Measurements from ENCODE around the gene AUTS2. TPM values are rescaled to one million over a fixed set of nuclear protein-coding genes. Genes with fewer than 3 reads are reported as not detected.

Gene AUTS2
- total and polyA plus RNA-seq, 10 of the 15 experiments (the other 5 are each of a cell fraction or from before 2014, with no cell fraction given): 6.4 to 55.6 (median 21.6) TPM

DNA sequence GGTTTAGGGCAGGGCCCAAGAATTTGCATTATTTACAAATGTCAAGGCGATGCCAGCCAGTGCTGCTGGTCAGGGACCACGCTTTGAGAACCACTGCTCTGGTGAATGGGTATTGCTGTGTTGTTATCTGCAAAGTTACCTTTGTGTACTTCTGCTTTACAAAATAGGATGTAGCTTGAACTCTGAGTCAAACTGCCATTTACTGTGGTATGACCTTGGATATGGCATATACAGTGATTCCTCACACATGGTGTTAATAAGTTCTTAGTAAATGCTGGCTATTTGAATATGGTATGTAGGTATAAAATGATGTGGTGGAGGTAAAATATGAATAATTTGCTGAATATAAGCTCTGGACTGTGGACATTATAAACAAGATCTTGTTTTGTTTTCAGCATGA, 148.9 kb downstream of the AUTS2 start:
- TF ChIP-seq ZNF24 (IDR thresholded peaks at IDR 0.05) (no peak), YBX1 (IDR thresholded peaks at IDR 0.05) (no peak), ASH2L (IDR thresholded peaks at IDR 0.05; ENCODE audit: borderline replicate concordance, low read depth) (no peak), RUNX3 (IDR thresholded peaks at IDR 0.05; ENCODE audit: low read length) (peak; percentile 20; the same call in 1 of the 2 replicates), YY1 (IDR thresholded peaks at IDR 0.05; ENCODE audit: low read depth, low read length) (no peak), DPF2 (IDR thresholded peaks at IDR 0.05) (no peak), NR2F1 (conservative IDR thresholded peaks at IDR 0.05) (peak; percentile 38; the same call in 1 of the 2 replicates), HCFC1 (IDR thresholded peaks at IDR 0.05; ENCODE audit: low read length) (no peak), MTA2 (IDR thresholded peaks at IDR 0.05; ENCODE audit: low read depth) (0 out of 2 replicates have a peak, but pooled peaks have one; percentile 18), SMARCA5 (IDR thresholded peaks at IDR 0.05) (no peak), SRF (IDR thresholded peaks at IDR 0.05; ENCODE audit: low read depth in 2 of 2, low read length in 2 of 2) (no peak), IRF4 (IDR thresholded peaks at IDR 0.05; ENCODE audit: low read depth, low read length) (no peak), SIX5 (IDR thresholded peaks at IDR 0.05; ENCODE audit: low read depth, low read length, severe bottlenecking) (no peak), PML (IDR thresholded peaks at IDR 0.05; ENCODE audit: low read length) (no peak), RAD21 (IDR thresholded peaks at IDR 0.05; ENCODE audit: insufficient read depth, low read depth, low read length) (no peak), IKZF2 (IDR thresholded peaks at IDR 0.05) (0 out of 4 replicates have a peak, but pooled peaks of 1 of the 2 experiments have one; percentile 14), ATF7 (IDR thresholded peaks at IDR 0.05; ENCODE audit: low read depth) (no peak), KLF5 (IDR thresholded peaks at IDR 0.05; ENCODE audit: partially characterized antibody) (no peak)
- in situ Hi-C loops (cut with MboI): no loop called here
- H3K4me2 ChIP-seq (ENCODE audit: control insufficient read depth, insufficient read depth): no peak overlapping the region
- H2AFZ ChIP-seq (ENCODE audit: control insufficient read depth, low read depth, low read length): no peak overlapping the region
- H3K36me3 ChIP-seq (ENCODE audit: control insufficient read depth in 2 of 2, insufficient read depth in 2 of 2, low read length in 1 of 2): no peaks in the 10 kb centered on the region
- ChIA-PET POLR2A (interaction anchor here (0.6 kb wide), 1 partner anchor 59 kb away, joined by 13 read pairs; no protein-coding TSS in a partner anchor), CTCF (interaction anchor here (1.5 to 1.9 kb wide), 2 partner anchors 14 to 17 kb away, joined by 3 to 9 read pairs; no protein-coding TSS in a partner anchor), SMC1A (ENCODE audit: uncharacterized antibody, unreplicated experiment) (interaction anchor here (1.4 to 4.5 kb wide), 6 partner anchors 8 to 144 kb away, joined by 3 to 40 read pairs (median 4); no protein-coding TSS in a partner anchor), RAD21 (ENCODE audit: unreplicated experiment) (interaction anchor here (1.0 to 3.3 kb wide), 2 partner anchors 8 to 57 kb away, joined by 3 to 10 read pairs; no protein-coding TSS in a partner anchor)
- ATAC-seq: peak; percentile 62
- no TSS peak for BruUV-seq (replicated peaks)
- H3K79me2 ChIP-seq (ENCODE audit: control insufficient read depth, insufficient read depth, low read length): peaks cover 2% of the 10 kb centered on the region; the same call in 1 of the 2 replicates
- no peak for FAIRE-seq
- no peaks in the 10 kb centered on the region for H3K27me3 ChIP-seq (replicated peaks in 1 of 2; ENCODE audit: control insufficient read depth in 2 of 2, insufficient read depth in 2 of 2, low read length in 1 of 2)
- no peak overlapping the region for H3K27ac ChIP-seq (ENCODE audit: control insufficient read depth, insufficient read depth)
- DNase-seq (ENCODE audit: low read depth, low spot score): no peak
- H3K4me3 ChIP-seq: no peak overlapping the region
- no peak overlapping the region for H3K9ac ChIP-seq (ENCODE audit: control insufficient read depth, insufficient read depth, low read length)
- no peaks in the 10 kb centered on the region; the same call in 2 of the 3 replicates for H3K9me3 ChIP-seq (replicated peaks; ENCODE audit: control insufficient read depth, insufficient read depth, low read length)
- intact Hi-C loops (cut with micrococcal nuclease; ENCODE audit: unreplicated experiment): no loop called here
- peaks cover 2% of the 10 kb centered on the region; the same call in 1 of the 2 replicates for H3K4me1 ChIP-seq (ENCODE audit: control insufficient read depth, insufficient read depth, low read length)
- WGBS (ENCODE audit: insufficient coverage, insufficient replicate concordance, low lambda C conversion rate, missing lambda C conversion rate): 86% methylated on average over 2 of the region's 2 CpGs
- H4K20me1 ChIP-seq (ENCODE audit: control insufficient read depth, insufficient read depth): no peaks in the 10 kb centered on the region

Measured in GM12878 (cell line).